ENCODE data around the gene ARL16. TPM values are rescaled to one million over a fixed set of nuclear protein-coding genes. Genes with fewer than 3 reads are reported as not detected.

The ARL16 gene
- total RNA-seq, 4 donors from 2014 or later: 18.8 to 28.8 (median 26.9) TPM

- no peak for TF ChIP-seq CTCF (IDR thresholded peaks at IDR 0.05)
- ATAC-seq (ENCODE audit: low FRiP score) (no peak), DNase-seq (ENCODE audit: low spot score) (no peak)
These were observed 31.7 kb upstream of the ARL16 start for GRCh38 chr17:81715107-81715871.

- ATAC-seq (ENCODE audit: low FRiP score) (no peak), DNase-seq (ENCODE audit: low spot score) (no peak)
- TF ChIP-seq CTCF (IDR thresholded peaks at IDR 0.05): no peak
These were observed 31.0 kb upstream of the ARL16 start for GRCh38 chr17:81714412-81715106.

- DNase-seq (ENCODE audit: low spot score) (no peak), ATAC-seq (ENCODE audit: low FRiP score) (no peak)
- no peak for TF ChIP-seq CTCF (IDR thresholded peaks at IDR 0.05)
These were observed 30.2 kb upstream of the ARL16 start for GRCh38 chr17:81713556-81714411.

DNA sequence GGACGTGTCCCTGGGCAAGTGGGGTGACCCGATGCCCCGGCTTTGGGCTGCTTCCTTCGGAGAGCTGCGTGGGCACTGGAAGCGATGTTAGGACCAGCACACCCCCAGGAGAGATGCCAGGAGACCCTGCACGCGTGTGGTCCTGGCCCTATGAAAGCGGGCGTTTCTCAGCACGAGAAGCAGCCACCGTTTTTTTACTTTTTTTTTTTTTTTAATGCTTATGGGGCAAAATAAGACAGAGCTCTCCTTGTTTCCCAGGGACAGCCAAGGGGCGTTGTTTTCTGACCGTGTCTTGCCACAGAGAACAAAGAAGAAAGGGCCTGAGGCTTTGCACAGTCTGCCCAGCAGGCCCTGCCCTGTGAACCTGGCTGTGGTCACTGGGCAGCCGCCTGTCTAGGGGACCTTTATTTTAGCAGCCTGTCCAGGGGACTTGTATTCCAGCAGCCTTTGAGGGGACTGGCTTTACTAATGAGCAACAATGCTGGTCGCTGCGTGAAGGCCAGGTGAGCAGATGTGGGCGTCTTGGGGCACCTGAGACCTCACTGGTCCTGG, 29.5 kb upstream of the ARL16 start:
- ATAC-seq (ENCODE audit: low FRiP score) (no peak), DNase-seq (ENCODE audit: low spot score) (no peak)
- no peak for TF ChIP-seq CTCF (IDR thresholded peaks at IDR 0.05)

- peak; percentile 21 for ATAC-seq (ENCODE audit: low FRiP score)
- DNase-seq (ENCODE audit: low spot score): no peak
- no peak for TF ChIP-seq CTCF (IDR thresholded peaks at IDR 0.05)
These were observed 28.9 kb upstream of the ARL16 start for GRCh38 chr17:81712468-81713003.

GRCh38 chr17:81711814-81712467, 28.3 kb upstream of the ARL16 start, which contains the start of gene SLC25A10:
Gene SLC25A10, plus strand, starts transcription at chr17:81712284. Its CDS starts 143 bp downstream, at chr17:81712427.
- DNase-seq (ENCODE audit: low spot score) (no peak), ATAC-seq (ENCODE audit: low FRiP score) (peak; percentile 74)

More at GRCh38 chr17:81711814-81712467, 28.3 kb upstream of the ARL16 start, which contains the start of gene SLC25A10:
- no peak for TF ChIP-seq CTCF (IDR thresholded peaks at IDR 0.05)

Data from omental fat pad (tissue), 4 donors.